ENCODE data around the gene DMBT1.

The DMBT1 gene

GRCh38 chr10:122649903-122650302 is 89.3 kb downstream of the DMBT1 start:
- DNase-seq: no peak

DNA sequence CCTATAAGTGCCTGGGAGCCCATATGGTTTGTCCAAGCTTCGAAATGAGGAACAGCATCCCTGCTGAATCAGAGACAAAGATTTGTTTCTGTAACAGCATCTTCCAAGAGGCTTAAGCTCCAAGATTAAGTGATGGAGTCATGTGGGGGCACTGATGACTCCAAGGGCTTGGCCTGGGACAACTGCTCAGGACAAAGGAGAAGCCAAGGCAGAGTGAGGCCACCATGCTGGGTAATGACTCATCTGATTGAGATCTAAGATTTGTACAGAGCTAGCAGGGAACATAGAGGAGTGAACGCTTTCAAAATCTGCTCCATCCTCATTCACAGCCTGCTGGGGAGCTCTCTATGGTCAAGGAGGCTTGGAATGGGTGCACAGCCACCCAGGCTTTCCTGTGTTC is 89.8 kb downstream of the DMBT1 start:
- no peak for DNase-seq

DNA sequence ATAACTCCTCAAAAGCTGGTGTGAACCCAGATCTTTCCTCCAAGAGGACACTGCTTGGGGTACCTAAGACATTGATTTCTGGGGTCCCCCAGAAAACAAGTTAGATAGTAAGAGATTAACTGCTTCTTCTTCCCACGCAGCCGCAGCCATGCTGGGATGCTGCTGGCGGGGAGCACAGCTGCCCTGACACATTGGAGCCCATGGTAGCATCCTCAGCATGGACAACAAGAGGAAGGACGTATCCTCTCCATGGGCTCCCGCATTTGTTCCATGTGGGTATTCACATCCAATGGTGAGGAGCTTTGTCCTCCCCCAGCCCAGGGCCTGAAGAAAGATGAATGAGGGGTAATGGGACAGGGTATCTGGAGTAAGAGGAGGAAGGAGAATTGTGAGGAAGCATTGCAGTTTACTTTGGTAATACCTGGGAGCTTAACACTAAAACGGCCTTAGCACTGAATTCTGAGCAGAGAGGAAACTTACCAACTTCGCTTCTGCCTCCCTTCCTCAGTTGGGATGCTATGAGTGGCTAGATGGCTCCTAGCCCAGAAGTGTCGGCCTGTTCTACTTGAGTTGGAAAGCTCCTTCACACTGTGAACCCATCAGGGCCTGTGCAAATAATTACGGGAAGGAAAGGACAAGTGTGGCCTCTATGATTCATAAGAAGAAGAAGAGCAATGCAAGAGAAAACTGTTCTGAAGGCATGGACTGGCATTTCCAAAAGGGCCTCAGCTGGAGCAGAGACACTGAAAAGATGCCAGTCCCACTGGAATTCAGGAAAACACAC is 95.2 kb downstream of the DMBT1 start:
- no peak for DNase-seq

- no peak for DNase-seq
These were observed 95.8 kb downstream of the DMBT1 start for GRCh38 chr10:122656308-122656705.

DNA sequence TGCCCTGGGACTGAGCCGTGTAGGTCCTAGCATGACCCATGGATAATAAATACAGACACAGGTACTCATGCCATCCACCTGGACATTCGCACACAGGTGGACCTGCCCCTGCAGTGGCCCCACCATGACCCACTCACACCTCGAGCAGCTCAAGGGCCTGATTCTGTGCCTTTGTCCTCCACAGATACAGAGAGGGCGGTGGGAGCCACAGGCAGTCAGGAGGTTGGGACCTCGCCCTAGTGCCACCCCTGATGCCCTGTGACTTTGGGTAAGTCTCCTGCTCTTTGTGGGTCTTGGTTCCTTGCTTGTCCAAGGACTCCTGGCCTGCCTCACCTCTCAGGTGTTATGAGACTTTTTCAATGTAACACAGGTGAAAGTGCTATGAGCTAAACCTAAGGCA is 96.2 kb downstream of the DMBT1 start:
- no peak for DNase-seq

- DNase-seq: no peak
These were observed 96.7 kb downstream of the DMBT1 start for GRCh38 chr10:122657255-122657654.

GRCh38 chr10:122657729-122658128 is 97.2 kb downstream of the DMBT1 start:
- no peak for DNase-seq

- DNase-seq: no peak
These were observed 97.9 kb downstream of the DMBT1 start for GRCh38 chr10:122658356-122659049.

GRCh38 chr10:122659126-122659525 is 98.6 kb downstream of the DMBT1 start:
- DNase-seq: no peak

- DNase-seq: no peak
These were observed 99.1 kb downstream of the DMBT1 start for GRCh38 chr10:122659651-122660050.

DNA sequence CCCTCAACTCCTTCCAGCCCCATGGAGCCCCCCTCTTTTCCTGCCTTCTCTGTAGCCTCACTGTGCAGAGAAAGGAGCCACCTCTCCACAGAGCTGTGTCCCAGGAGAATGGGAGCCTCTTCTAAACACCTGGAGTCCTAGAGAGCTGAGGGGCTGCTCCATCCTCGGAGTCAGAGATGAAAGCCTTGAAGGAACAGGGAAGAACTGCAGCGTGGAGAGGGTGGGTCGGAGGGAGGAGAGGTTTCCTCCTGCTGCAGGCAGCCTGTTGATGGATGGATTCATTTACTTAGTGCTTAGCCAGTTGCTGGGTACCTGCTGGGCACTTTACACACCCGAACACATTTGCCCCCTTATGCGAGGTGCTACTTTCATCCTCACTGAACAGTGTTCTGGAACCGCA is 100.1 kb downstream of the DMBT1 start:
- DNase-seq: no peak

GRCh38 chr10:122662231-122662630 is 101.7 kb downstream of the DMBT1 start:
- DNase-seq: no peak

DNA sequence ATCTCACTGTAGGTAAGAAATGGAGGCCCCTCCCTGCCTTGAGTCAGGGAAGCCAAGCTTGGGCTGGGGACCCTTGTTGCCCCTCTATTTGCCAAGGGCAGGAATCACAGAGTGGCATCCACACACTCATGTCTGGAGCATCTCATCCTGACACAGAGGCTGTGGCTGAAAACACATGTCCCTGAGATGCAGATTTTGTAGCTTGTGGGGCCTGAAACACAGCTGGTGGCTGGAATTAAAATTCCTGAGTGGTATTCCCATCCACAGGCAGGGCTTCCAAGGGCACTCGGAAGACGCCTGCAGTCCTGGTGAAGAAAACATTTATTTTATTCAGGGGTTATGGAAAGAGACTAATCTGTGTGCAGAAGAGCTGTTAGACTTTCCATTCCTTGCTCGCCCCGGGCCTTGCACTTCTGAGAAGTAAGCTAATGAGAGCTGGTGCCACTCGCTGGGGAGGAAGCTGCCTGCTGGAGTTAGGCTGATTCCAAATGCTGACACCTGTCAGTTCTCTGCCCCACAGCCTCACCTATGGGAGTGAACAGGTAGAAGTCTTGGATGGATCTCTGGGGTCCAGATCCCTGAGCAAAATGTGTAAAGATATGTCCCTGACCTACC is 103.1 kb downstream of the DMBT1 start:
- no peak for DNase-seq

- DNase-seq: no peak
These were observed 103.9 kb downstream of the DMBT1 start for GRCh38 chr10:122664501-122664900.

GRCh38 chr10:122665329-122665860 is 104.8 kb downstream of the DMBT1 start:
- no peak for DNase-seq

- DNase-seq: no peak
These were observed 105.4 kb downstream of the DMBT1 start for GRCh38 chr10:122665946-122666345.

GRCh38 chr10:122669045-122669444 is 108.5 kb downstream of the DMBT1 start:
- no peak for DNase-seq

GRCh38 chr10:122669842-122670241 is 109.3 kb downstream of the DMBT1 start:
- DNase-seq: no peak

DNA sequence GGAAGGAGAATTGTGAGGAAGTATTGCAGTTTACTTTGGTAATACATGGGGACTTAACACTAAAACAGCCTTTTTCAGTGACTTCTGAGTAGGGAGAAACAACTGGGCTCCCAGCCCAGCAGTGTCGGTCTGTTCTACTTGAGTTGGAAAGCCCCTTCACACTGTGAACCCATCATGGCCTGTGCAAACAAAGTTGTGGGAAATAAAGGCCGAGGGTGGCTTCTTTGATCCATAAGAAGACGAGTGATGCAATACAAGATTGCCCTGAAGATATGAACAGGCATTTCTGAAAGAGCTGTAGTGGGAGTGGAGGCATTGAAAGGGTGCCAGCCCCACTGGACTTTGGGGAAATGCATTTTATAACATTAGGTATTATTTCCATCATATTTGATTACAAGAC is 110.8 kb downstream of the DMBT1 start:
- no peak for DNase-seq

DNA sequence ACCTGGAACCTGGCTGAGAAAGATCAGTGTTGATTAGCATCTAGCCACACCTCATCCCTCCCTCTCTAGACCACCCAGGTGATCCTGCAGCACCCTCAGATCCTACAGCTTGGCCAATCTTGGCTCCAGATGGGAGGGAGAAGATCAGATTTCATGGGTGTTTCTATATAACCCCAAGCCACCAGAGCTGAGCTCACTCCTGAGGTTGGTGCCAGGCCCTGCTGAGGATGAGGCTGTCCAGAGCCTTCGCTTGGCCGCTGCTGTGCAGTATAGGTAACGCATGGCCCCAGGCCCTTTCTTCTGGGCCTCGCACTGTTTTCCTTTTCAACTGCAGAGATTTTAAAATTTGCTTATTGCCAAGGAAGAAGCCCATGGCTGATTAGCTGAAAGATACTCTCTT is 112.1 kb downstream of the DMBT1 start:
- no peak for DNase-seq

DNA sequence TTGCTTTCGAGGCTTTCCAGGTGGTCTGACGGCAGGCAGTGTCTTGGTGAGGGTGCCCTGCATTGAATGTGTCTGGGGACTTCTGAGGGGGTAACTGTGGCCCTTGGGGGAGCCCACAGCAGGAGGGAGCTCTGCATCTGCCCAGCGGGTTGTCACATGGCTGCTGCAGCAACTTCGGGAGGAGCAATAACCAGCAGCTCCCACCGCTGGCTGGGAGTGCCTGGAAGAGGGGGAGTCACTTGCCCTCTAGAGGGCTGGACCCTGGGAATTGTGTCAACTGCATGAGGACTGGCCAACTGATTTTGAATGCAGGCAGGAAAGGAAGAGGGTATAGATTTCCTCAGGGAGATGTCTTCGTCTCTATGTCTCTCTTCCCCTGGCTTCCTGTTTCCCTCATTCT is 112.7 kb downstream of the DMBT1 start:
- no peak for DNase-seq

DNA sequence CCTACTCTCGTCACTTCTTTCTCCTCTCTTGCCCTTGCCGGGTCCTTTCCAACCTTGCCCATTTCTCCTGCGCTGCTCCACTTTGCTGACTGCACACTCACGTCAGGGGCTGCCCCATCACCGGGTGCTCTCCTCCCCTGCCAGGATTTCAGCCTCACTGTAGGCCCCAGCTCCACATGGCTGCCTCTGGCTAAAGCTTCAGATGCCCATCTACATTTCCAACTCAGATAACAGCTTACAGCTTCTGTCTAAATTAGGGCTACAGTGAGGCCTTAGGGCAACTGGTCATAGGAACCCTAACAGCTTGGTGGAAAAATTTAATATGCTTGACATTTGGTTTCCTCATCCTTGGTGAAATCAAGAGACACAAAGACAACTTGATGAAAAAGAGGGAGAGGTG is 113.2 kb downstream of the DMBT1 start:
- no peak for DNase-seq

DNA sequence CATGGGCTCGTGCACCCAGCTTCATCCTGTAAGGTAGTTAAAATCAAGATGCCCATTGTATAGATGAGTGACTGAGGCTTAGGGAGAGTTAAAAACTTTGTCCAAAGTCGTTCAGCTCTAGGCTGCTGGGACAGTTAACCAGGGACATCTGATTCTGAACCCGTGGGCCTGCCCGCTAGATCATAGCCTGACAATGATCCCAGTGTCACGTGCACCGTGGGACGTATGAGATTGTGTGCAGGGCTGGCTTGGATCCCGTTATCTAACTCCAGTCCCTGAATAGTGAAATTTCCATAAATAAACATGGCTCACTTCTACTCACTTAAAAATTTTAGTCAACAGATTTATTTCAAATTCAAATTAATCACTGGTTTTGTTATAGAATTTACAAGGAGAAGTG is 114.2 kb downstream of the DMBT1 start:
- DNase-seq: no peak

- no peak for DNase-seq
These were observed 114.7 kb downstream of the DMBT1 start for GRCh38 chr10:122675278-122675677.

Measured in NCI-H1694 (cell line).